KMS-11 (cell line): Measurements from ENCODE around the gene ULBP1.
A peak's percentile ranks its signal among the peaks of the same experiment; 100 is the strongest.

Experiments
- H2AFZ ChIP-seq: fragments of 200-600 bp; sonication (generic); 2 replicates; pipeline ENCODE4 v1.6.1; 2016; ENCODE audit warnings: antibody characterized with exemption, mixed run types, low read depth
- H3K27ac ChIP-seq: fragments of 200-600 bp; sonication (generic); 2 replicates; pipeline ENCODE4 v1.6.1; 2016; ENCODE audit warnings: mild to moderate bottlenecking, mixed run types
- H3K27me3 ChIP-seq: fragments of 200-600 bp; sonication (generic); 2 replicates; pipeline ENCODE4 v1.6.1; 2017; ENCODE audit warnings: mild to moderate bottlenecking, low read depth, mixed run types, moderate library complexity; ENCODE audit not compliant: insufficient read depth
- H3K36me3 ChIP-seq: fragments of 200-600 bp; sonication (generic); 2 replicates; pipeline ENCODE4 v1.6.1; 2017; ENCODE audit warnings: mild to moderate bottlenecking, mixed run types; ENCODE audit not compliant: insufficient read depth
- H3K4me1 ChIP-seq: fragments of 200-600 bp; sonication (generic); 2 replicates; pipeline ENCODE4 v1.6.1; 2016; ENCODE audit warnings: mild to moderate bottlenecking, low read depth, mixed run types; ENCODE audit not compliant: poor library complexity, severe bottlenecking
- H3K4me2 ChIP-seq: fragments of 200-600 bp; sonication (generic); 2 replicates; pipeline ENCODE4 v1.7.0; 2016; ENCODE audit warnings: mild to moderate bottlenecking, mixed run types
- H3K4me3 ChIP-seq: fragments of 200-600 bp; sonication (generic); IDR thresholded peaks from 2 replicates; pipeline ENCODE4 v1.6.1; 2017; ENCODE audit warnings: low read depth, low read length, mixed read lengths; ENCODE audit not compliant: insufficient read depth
- H3K79me2 ChIP-seq: fragments of 200-600 bp; sonication (generic); 2 replicates; pipeline ENCODE4 v1.6.1; 2016; ENCODE audit warnings: low read depth, mixed run types; ENCODE audit not compliant: insufficient read depth
- H3K9ac ChIP-seq: fragments of 200-600 bp; sonication (generic); 2 replicates; pipeline ENCODE4 v1.6.1; 2016; ENCODE audit warnings: mild to moderate bottlenecking, mixed run types
- H4K20me1 ChIP-seq: fragments of 200-600 bp; sonication (generic); 2 replicates; pipeline ENCODE4 v1.6.1; 2016; ENCODE audit warnings: mild to moderate bottlenecking, mixed run types; ENCODE audit not compliant: insufficient read depth
- TF ChIP-seq, protein P1 (sequence below): fragments of 200-600 bp; sonication (generic); conservative IDR thresholded peaks from 2 replicates; pipeline ENCODE4 v1.6.1; 2017; ENCODE audit warnings: low read depth, mild to moderate bottlenecking, antibody characterized with exemption, low read length, moderate library complexity, mixed read lengths

The ULBP1 gene

GRCh38 chr6:149960488-149960887 is 3.3 kb upstream of the ULBP1 start:
- Histone ChIP-seq H3K36me3 (no peaks in the 10 kb centered on the region), H3K4me1 (peaks cover 7% of the 10 kb centered on the region), H3K4me2 (no peak overlapping the region), H3K27me3 (peaks cover 12% of the 10 kb centered on the region; the same call in 1 of the 2 replicates), H2AFZ (no peak overlapping the region), H3K79me2 (no peaks in the 10 kb centered on the region), H3K27ac (no peak overlapping the region), H3K4me3 (no peak overlapping the region), H4K20me1 (no peaks in the 10 kb centered on the region), H3K9ac (no peak overlapping the region)
- TF ChIP-seq, protein P1, sequence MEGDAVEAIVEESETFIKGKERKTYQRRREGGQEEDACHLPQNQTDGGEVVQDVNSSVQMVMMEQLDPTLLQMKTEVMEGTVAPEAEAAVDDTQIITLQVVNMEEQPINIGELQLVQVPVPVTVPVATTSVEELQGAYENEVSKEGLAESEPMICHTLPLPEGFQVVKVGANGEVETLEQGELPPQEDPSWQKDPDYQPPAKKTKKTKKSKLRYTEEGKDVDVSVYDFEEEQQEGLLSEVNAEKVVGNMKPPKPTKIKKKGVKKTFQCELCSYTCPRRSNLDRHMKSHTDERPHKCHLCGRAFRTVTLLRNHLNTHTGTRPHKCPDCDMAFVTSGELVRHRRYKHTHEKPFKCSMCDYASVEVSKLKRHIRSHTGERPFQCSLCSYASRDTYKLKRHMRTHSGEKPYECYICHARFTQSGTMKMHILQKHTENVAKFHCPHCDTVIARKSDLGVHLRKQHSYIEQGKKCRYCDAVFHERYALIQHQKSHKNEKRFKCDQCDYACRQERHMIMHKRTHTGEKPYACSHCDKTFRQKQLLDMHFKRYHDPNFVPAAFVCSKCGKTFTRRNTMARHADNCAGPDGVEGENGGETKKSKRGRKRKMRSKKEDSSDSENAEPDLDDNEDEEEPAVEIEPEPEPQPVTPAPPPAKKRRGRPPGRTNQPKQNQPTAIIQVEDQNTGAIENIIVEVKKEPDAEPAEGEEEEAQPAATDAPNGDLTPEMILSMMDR: no peak

DNA sequence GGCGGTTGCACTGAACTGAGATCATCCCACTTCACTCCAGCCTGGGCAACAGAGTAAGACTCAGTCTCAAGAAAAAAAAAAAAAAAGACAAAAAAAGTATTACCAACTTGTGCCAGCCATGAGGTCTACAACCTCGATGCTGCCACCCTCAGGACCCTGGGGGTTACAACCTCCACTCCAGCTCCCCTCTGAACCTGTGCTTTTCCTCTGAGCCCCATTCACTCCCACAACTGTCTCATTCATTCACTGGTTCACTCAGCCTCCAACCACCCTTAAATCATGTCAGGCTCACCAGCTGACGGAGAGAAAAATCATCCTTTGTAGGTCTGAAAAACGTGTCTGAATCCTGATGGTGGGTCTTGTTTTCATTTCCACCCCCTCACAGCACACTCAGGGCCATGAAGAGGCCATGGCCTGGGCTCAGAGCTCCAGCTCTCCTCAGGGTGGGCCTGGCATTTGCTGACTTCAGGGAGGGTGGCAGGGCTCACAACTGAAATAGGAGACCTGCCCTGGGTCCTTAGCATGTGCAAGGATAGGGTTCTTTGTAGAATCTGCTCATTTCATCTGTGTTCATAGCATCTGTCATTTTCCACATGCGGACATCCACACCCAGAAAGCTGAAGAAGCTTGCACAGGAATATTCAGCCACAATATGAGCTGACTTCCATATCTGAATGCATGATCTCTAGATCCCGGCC is 1.9 kb upstream of the ULBP1 start:
- Histone ChIP-seq H3K4me1 (peaks cover 7% of the 10 kb centered on the region), H3K79me2 (no peaks in the 10 kb centered on the region), H3K36me3 (no peaks in the 10 kb centered on the region), H3K4me3 (no peak overlapping the region), H3K27me3 (peaks cover 6% of the 10 kb centered on the region; the same call in 1 of the 2 replicates), H3K9ac (no peak overlapping the region), H4K20me1 (no peaks in the 10 kb centered on the region), H3K27ac (no peak overlapping the region), H3K4me2 (no peak overlapping the region), H2AFZ (no peak overlapping the region)
- TF ChIP-seq, protein P1: no peak; the same call in 1 of the 2 replicates

GRCh38 chr6:149962461-149963211 is 1.1 kb upstream of the ULBP1 start:
- H3K79me2 ChIP-seq: no peaks in the 10 kb centered on the region
- H3K27ac ChIP-seq: no peak overlapping the region
- H3K36me3 ChIP-seq: no peaks in the 10 kb centered on the region
- peak overlapping the region; percentile 46; the same call in 1 of the 2 replicates for H3K9ac ChIP-seq
- H2AFZ ChIP-seq: peak overlapping the region; percentile 95
- peaks cover 7% of the 10 kb centered on the region for H3K4me1 ChIP-seq
- TF ChIP-seq, protein P1: no peak
- no peaks in the 10 kb centered on the region for H4K20me1 ChIP-seq
- peaks cover 1% of the 10 kb centered on the region; the same call in 1 of the 2 replicates for H3K27me3 ChIP-seq
- peak overlapping the region; percentile 59 for H3K4me3 ChIP-seq
- peak overlapping the region; percentile 51; the same call in 1 of the 2 replicates for H3K4me2 ChIP-seq

DNA sequence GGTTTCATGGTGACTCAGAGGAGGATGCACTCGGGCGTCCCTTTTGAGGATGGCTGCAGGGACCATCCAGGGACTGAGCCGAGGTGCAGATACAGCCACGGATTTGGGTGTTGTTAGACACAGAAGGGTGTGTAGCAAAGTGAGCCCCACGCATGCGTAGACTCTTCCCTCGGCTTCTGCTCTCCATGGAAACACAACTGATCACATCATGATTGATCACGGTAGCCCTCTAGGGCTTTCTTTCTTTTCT is 606 bp upstream of the ULBP1 start:
- Histone ChIP-seq H3K79me2 (no peaks in the 10 kb centered on the region), H3K4me3 (peak overlapping the region; percentile 59), H2AFZ (peak overlapping the region; percentile 95), H3K27ac (peak overlapping the region; percentile 29; the same call in 1 of the 2 replicates), H3K4me2 (peak overlapping the region; percentile 51; the same call in 1 of the 2 replicates), H3K27me3 (no peaks in the 10 kb centered on the region), H4K20me1 (no peaks in the 10 kb centered on the region), H3K36me3 (no peaks in the 10 kb centered on the region), H3K4me1 (peaks cover 7% of the 10 kb centered on the region), H3K9ac (peak overlapping the region; percentile 46)
- TF ChIP-seq, protein P1: no peak
